ENCODE measurements around the gene PREB.
A peak's percentile ranks its signal among the peaks of the same experiment; 100 is the strongest.
"Not testable (repeated sequence)": the region's sequence is repeated elsewhere in the genome, so short reads cannot be mapped to it uniquely, and the experiment has no call there.

PREB gene

GRCh38 chr2:27125104-27125503 is 9.3 kb downstream of the PREB start:
- no peak for DNase-seq

DNA sequence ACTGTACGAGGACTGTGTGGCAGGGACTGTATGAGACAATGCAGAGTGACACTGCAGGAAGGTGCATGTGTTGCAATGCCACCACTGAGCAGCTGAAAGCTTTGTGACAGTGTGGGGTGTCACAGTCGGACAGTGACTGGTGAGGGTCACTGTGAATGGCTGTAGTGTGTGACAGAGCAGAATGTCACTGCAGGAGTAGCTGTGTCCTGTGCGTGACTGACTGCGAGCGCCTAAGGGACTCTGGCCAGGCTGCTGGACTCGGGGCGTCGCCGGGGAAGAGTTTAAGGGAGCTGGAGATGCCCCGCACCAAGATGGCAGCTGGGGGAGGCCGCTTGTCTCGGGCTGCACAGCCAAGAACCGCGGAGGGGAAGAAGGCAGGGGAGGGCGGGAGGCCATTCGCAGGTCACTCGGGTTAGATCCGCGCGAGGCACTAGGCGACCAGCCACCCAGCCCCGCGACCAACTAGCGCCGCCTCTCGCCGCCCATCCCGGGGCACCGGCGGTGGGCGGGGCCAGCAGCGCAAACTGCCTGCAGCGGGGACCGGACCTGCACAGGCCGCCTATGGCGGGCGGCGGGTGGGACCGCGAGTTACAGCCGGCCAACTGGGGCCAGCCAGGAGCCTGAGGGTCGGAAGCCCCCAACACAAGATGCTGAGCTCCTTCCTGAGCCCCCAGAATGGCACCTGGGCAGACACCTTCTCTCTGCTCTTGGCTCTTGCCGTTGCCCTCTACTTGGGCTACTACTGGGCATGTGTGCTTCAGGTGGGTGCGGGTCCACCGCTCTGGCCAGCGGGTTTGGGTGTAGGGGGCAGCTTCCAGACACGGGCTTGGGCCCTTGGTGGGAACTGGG is 10.9 kb downstream of the PREB start, which contains the start of gene ABHD1:
ABHD1 (plus strand) TSS at position 514 of the 849 bp plus-strand sequence; CDS start at position 648, 134 bp downstream.
- peak; percentile 79 for DNase-seq

GRCh38 chr2:27122791-27123190 is 11.6 kb downstream of the PREB start:
- no peak for DNase-seq

DNA sequence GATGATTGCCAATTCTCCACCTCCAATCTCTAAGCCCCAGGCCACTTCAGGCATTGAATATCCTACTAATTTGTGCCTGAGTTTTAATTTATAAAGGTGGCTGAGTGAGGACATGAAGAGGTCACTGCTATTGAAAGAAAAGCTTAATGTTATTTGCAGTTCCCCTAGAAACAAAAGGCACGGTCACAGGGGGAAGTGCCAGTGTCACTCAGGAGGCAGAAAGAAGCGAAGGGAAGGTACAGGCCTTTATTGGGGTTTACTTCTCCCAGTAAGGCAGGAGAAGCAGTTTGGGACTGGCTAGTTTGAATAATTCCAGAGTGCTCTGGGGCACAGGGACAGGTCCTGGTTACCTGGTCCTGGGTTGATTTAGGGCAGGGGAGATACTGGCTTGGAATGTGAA is 12.5 kb downstream of the PREB start:
- no peak for DNase-seq

DNA sequence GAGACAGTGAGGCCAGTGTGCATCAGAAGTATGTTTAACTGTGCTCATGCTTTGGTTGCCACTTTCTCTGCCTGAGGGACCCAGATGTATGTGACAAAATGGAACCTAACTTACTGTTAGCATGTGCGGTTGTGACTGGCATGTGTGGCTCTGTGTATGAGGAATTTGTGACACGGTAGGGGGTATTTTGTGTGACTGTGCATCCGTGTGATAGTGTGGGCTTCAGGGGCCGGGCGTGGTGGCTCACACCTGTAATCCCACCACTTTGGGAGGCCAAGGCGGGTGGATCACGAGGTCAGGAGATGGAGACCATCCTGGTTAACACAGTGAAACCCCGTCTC is 15.1 kb downstream of the PREB start:
- not testable (repeated sequence) for DNase-seq

- DNase-seq = peak; percentile 9
These were observed 15.7 kb downstream of the PREB start, which contains the start of gene CGREF1 for GRCh38 chr2:27118525-27119329. Gene CGREF1 (minus strand): TSS chr2:27119128. CDS start chr2:27104366, 14,762 bp downstream.

GRCh38 chr2:27117995-27118524 is 16.4 kb downstream of the PREB start:
- DNase-seq = no peak

- DNase-seq = no peak
These were observed 18.9 kb downstream of the PREB start for GRCh38 chr2:27115519-27115918.

- not testable (repeated sequence) for DNase-seq
These were observed 22.9 kb downstream of the PREB start for GRCh38 chr2:27111392-27112078.

GRCh38 chr2:27110603-27111352 is 23.7 kb downstream of the PREB start:
- not testable (repeated sequence) for DNase-seq

DNA sequence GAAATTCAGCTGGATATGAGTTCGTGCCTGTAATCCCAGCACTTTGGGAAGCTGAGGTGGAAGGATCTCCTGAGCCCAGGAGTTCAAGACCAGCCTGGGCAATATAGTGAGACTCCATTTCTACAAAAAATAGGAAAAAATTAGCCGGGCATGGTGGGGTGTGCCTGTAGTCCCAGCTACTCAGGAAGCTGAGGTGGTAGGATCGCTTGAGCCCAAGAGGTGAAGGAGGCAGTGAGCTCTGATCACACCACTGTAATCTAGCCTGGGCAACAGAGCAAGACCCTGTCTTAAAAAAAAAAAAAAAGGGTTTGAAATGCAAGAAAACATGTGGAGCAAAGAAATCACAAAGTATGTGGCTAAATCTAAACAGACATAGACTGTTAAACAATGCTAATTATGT is 25.4 kb downstream of the PREB start:
- no peak for DNase-seq

GRCh38 chr2:27108221-27108620 is 26.2 kb downstream of the PREB start:
- no peak for DNase-seq

- no peak for DNase-seq
These were observed 28.5 kb downstream of the PREB start for GRCh38 chr2:27105981-27106380.

GRCh38 chr2:27102329-27102728 is 32.1 kb downstream of the PREB start:
- no peak for DNase-seq

- DNase-seq = no peak
These were observed 34.4 kb downstream of the PREB start for GRCh38 chr2:27100036-27100435.

DNA sequence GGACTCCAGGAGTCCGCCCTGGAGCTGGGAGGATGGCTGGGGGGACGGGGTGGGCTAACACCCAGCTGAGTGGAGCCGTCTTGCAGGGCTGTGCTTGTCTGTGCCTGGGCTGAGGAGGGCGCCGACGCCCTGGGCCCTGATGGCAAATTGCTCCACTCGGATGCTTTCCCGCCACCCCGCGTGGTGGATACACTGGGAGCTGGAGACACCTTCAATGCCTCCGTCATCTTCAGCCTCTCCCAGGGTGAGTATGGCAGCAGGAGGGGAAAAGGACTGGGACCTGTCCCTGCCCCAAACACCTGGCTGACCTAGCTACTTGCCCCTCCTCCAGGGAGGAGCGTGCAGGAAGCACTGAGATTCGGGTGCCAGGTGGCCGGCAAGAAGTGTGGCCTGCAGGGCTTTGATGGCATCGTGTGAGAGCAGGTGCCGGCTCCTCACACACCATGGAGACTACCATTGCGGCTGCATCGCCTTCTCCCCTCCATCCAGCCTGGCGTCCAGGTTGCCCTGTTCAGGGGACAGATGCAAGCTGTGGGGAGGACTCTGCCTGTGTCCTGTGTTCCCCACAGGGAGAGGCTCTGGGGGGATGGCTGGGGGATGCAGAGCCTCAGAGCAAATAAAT is 35.0 kb downstream of the PREB start:
- DNase-seq = no peak

DNA sequence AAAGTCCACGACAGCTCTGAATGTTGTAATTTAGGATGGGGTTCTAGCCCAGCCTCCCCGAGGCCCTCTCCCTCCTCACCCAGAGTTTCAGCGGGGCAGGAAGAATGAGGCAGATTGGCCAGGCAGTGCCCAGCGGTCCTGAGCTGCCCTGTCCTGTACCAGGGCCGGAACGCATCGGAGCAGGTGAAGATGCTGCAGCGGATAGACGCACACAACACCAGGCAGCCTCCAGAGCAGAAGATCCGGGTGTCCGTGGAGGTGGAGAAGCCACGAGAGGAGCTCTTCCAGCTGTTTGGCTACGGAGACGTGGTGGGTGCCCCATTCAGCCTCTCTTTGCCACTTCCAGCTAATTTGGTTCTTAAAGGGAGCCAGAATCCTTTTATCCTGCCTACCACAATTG is 37.1 kb downstream of the PREB start:
- DNase-seq = no peak

DNA sequence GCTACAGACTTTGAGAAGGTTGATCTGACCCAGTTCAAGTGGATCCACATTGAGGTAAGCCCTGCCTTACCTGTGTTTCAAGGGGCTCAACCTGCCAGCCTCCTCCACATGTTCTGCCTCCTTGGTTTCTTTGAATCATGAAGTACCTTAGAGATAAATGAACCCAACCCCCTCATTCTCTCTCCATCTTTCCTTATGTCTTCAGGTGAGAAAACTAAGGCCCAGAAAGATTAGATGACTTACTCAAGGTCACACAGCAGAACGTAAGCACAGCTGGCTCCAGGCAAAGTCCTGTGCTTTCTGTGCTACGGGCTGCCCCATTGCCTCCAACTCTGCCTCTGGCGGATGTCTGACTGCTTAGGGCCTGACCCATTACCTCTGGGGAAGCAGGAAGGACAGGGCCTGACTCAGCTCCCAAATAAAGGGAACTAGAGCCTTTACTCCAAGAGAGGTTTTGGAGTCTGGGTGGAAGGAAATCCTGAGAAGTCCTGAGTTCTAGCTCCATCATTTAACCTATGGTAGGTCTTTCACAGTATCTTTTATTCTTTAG is 37.6 kb downstream of the PREB start:
- no peak for DNase-seq

- DNase-seq = peak; percentile 55
These were observed 38.4 kb downstream of the PREB start for GRCh38 chr2:27095745-27096651.

DNA sequence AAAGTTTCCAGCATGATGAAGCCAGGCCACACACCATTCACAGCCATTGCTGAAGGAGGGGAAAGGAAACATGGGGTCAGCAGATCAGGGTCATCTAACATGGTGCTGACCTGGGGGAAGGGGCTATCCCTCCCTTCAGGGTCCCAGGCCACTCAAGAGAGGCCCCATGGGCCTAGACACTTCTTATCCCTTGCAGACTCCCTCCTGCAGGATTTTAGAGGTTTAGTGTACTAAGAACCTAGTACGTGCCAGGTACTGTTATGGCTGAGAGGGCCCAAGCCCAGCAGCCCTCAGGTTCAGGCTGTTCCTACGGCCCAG is 39.0 kb downstream of the PREB start:
- no peak for DNase-seq
